WERI-Rb-1 (cell line): ENCODE data around the gene PDE9A.

Experiments used
- DNase-seq: peaks from one replicate; pipeline ENCODE4 v3.0.0-alpha.2; 2020
- H3K27ac ChIP-seq: fragments of 250-450 bp; sonication (Bioruptor Pico); 2 replicates; pipeline ENCODE4 v1.5.1; 2020; ENCODE audit warnings: mild to moderate bottlenecking, moderate library complexity
- H3K27me3 ChIP-seq: fragments of 250-450 bp; sonication (Bioruptor Pico); 2 replicates; pipeline ENCODE4 v1.5.1; 2021; ENCODE audit warnings: mild to moderate bottlenecking, low read depth, moderate library complexity; ENCODE audit not compliant: insufficient read depth, severe bottlenecking
- H3K36me3 ChIP-seq: fragments of 250-450 bp; sonication (Bioruptor Pico); 2 replicates; pipeline ENCODE4 v1.5.1; 2020; ENCODE audit warnings: mild to moderate bottlenecking, moderate library complexity
- H3K4me3 ChIP-seq: 2 replicates; pipeline ENCODE4 v1.5.1; 2011; ENCODE audit warnings: low read depth, mild to moderate bottlenecking, control low read depth, low read length
- H3K9me3 ChIP-seq: fragments of 250-450 bp; sonication (Bioruptor Pico); 2 replicates; pipeline ENCODE4 v1.5.1; 2021; ENCODE audit warnings: mild to moderate bottlenecking, moderate library complexity; ENCODE audit not compliant: severe bottlenecking
- CTCF ChIP-seq: IDR thresholded peaks from 2 replicates; pipeline ENCODE4 v1.5.1; 2011; ENCODE audit warnings: low read depth, mild to moderate bottlenecking, control low read depth, inconsistent platforms, low read length

PDE9A gene

DNA sequence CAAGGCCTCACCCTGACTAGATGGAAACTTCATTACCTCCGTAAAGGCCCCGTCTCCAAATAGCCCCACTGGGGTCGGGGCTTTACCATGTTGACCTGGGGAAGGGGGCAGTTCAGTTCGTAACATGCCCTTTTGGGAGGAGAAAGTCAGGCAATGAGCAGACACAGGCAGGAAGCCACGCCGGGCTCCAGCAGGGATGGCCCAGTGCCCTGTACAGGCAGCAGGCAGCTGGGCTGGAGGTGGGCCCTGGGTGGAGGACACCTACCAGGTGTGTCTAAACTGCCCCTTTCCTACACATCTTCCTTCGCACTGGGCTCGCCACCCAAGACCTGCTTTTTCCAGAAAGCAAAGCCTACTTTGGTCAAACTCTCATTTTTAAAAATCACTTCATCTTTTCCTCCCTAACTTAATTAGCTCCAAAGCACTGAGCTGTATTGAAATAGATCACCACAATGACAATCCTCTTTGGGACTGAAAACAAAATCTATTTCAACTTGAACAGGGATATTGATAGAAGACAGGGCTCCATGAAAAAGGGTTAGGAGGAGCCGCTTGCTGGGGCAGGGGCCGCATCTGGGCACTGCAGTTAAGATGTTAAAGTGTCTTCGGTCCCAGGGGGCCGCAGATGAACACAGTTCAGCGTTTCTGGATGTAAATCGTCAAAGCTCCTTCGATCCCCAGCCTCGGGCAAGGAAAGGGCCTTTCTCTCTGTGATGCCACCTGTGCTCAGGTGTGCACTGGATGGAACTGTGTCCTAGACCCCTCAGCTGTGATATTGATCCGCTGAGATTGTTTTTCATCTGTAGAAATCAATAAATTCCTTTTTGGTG lies 104.6 kb downstream of the PDE9A start:
- H3K4me3 ChIP-seq = no peak overlapping the region
- TF ChIP-seq CTCF = no peak
- H3K36me3 ChIP-seq = peaks cover 61% of the 10 kb centered on the region
- DNase-seq = no peak
- no peaks in the 10 kb centered on the region for H3K9me3 ChIP-seq
- H3K27me3 ChIP-seq = no peaks in the 10 kb centered on the region
- peak overlapping the region; percentile 12; the same call in 1 of the 2 replicates for H3K27ac ChIP-seq

- Histone ChIP-seq H3K9me3 (no peaks in the 10 kb centered on the region), H3K27ac (peak overlapping the region; percentile 89), H3K27me3 (no peaks in the 10 kb centered on the region), H3K4me3 (no peak overlapping the region), H3K36me3 (peaks cover 70% of the 10 kb centered on the region)
- no peak for DNase-seq
- TF ChIP-seq CTCF = no peak
Measured at GRCh38 chr21:42758721-42759593, 105.5 kb downstream of the PDE9A start.

GRCh38 chr21:42759594-42759927 lies 106.1 kb downstream of the PDE9A start:
- Histone ChIP-seq H3K27me3 (no peaks in the 10 kb centered on the region), H3K27ac (peak overlapping the region; percentile 89), H3K4me3 (no peak overlapping the region), H3K9me3 (no peaks in the 10 kb centered on the region), H3K36me3 (peaks cover 74% of the 10 kb centered on the region)
- no peak for DNase-seq
- TF ChIP-seq CTCF = no peak

- Histone ChIP-seq H3K27ac (peak overlapping the region; percentile 89), H3K27me3 (no peaks in the 10 kb centered on the region), H3K36me3 (peaks cover 74% of the 10 kb centered on the region), H3K4me3 (no peak overlapping the region), H3K9me3 (no peaks in the 10 kb centered on the region)
- DNase-seq = peak; percentile 95
- TF ChIP-seq CTCF = no peak
Measured at GRCh38 chr21:42760361-42760950, 107.0 kb downstream of the PDE9A start.

DNA sequence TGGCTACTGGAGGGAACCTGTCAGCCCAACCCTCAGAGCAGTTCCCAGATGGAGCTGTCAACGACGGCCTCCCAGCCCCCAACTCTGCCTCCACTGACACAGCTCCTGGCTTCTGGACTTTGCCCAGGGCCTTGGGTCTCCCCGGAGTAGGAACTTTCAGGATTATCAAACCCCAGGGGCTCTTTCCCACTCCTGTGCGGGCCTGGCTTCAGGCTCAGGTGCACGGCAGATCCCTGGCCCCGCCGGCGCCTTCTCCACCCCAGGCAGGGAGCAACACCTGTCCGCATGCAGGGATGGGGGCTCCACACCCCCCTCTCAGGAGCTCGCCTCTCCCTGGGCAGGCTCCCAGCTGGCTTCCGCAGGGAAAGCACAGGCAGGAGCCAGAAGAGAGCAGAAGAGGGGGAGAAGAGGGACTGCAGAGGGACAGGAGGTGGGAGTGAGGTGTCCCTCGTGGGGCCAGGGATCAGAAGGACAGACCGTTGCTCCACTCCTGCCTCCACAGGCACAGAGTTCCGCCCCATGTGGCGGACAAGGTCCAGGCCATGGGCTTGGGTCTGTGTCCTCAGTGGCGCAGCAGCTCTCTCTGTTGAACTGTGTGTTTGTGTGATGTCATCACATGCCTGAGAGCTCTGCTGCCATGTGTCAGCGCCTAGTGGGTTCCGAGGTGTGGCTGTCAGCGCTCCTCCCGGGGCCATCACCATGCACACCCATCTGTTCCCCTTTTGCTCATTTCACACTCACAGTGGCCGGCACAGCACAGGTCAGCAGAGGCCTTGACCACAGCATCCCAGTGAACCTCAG lies 107.7 kb downstream of the PDE9A start:
- H3K4me3 ChIP-seq = no peak overlapping the region
- peaks cover 74% of the 10 kb centered on the region for H3K36me3 ChIP-seq
- 0 out of 2 replicates have a peak, but pooled peaks have one; percentile 15 for TF ChIP-seq CTCF
- peak; percentile 86 for DNase-seq
- H3K27me3 ChIP-seq = no peaks in the 10 kb centered on the region
- peak overlapping the region; percentile 89 for H3K27ac ChIP-seq
- H3K9me3 ChIP-seq = no peaks in the 10 kb centered on the region
